ENCODE measurements around the gene SUFU. TPM values are rescaled to one million over a fixed set of nuclear protein-coding genes. Genes with fewer than 3 reads are reported as not detected.

SUFU gene
- total RNA-seq, 1 donor from 2014 or later = 8.9 TPM

DNA sequence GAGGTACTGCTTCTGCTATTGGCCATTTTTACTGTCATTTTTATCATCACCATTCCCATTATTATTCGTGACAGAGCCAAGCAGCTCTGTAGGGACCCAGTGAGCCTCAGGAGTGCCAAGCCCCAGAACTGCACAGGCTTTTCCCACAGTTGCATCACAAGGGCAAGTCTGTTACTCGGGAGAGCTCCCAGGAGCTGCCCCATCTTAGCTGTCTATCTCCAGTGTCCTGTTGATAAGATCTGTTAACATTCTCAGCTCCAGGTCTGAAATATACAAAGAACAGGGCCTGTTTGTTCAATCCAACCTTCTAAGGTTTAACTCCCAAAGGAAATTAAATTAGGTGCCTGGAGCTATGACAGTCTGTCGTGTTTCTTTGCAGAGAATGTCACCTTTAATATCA lies 120.3 kb downstream of the SUFU start:
- H3K27me3 ChIP-seq (ENCODE audit: control insufficient read depth, insufficient read depth, low read length) = no peaks in the 10 kb centered on the region
- no peak overlapping the region for H3K4me3 ChIP-seq (ENCODE audit: low read depth, low read length)
- H3K36me3 ChIP-seq (ENCODE audit: control insufficient read depth, insufficient read depth, low read length) = no peaks in the 10 kb centered on the region
- DNase-seq (ENCODE audit: low read depth) = no peak
- TF ChIP-seq, protein P1, sequence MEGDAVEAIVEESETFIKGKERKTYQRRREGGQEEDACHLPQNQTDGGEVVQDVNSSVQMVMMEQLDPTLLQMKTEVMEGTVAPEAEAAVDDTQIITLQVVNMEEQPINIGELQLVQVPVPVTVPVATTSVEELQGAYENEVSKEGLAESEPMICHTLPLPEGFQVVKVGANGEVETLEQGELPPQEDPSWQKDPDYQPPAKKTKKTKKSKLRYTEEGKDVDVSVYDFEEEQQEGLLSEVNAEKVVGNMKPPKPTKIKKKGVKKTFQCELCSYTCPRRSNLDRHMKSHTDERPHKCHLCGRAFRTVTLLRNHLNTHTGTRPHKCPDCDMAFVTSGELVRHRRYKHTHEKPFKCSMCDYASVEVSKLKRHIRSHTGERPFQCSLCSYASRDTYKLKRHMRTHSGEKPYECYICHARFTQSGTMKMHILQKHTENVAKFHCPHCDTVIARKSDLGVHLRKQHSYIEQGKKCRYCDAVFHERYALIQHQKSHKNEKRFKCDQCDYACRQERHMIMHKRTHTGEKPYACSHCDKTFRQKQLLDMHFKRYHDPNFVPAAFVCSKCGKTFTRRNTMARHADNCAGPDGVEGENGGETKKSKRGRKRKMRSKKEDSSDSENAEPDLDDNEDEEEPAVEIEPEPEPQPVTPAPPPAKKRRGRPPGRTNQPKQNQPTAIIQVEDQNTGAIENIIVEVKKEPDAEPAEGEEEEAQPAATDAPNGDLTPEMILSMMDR (IDR thresholded peaks at IDR 0.05; ENCODE audit: insufficient read depth, low read length, poor library complexity, severe bottlenecking) = no peak

DNA sequence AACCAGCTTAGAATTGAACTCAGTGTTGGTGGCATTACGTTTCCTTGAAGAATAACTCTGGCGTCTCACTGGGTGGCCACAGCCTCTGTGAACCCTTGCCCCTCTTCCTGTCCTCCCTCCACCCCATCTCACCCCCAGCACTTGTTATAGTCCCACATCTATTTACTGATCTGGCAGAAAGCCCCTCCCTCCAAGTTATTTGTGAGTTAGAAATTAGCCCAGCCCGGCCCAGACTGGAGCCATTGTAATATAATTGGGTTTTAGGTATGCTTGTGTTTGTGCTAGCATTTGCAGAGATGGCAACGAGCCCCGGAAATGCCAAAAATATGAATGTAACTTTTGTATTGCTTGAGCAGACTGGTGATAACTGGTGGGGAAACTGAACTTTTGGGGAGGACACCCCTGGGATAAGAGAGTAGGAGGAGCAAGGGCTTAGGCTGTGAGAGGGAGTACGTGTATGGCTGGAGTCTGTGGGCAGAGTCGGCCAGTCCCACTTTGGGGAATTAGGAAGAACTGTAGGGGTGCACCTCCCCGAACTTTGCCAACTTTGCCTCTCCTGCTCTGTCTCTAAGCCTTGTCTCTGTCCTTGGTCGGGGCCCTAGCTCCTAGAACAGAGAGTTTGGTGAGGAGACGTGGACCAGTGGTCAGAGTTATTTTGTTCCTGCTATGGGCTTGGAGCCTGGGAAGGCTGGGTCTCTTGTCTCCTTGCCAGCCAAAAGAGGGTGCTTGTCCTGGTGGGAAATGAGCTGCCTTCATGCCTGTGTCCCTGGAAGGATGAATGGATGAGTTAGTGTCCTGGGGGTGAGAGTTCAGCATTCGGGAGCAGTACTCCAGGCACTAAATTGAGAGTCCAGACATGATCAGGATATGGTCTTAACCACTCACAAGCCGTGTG lies 121.2 kb downstream of the SUFU start:
- no peaks in the 10 kb centered on the region for H3K36me3 ChIP-seq (ENCODE audit: control insufficient read depth, insufficient read depth, low read length)
- no peak for DNase-seq (ENCODE audit: low read depth)
- no peaks in the 10 kb centered on the region for H3K27me3 ChIP-seq (ENCODE audit: control insufficient read depth, insufficient read depth, low read length)
- H3K4me3 ChIP-seq (ENCODE audit: low read depth, low read length) = no peak overlapping the region
- TF ChIP-seq, protein P1 (IDR thresholded peaks at IDR 0.05; ENCODE audit: insufficient read depth, low read length, poor library complexity, severe bottlenecking) = no peak

DNA sequence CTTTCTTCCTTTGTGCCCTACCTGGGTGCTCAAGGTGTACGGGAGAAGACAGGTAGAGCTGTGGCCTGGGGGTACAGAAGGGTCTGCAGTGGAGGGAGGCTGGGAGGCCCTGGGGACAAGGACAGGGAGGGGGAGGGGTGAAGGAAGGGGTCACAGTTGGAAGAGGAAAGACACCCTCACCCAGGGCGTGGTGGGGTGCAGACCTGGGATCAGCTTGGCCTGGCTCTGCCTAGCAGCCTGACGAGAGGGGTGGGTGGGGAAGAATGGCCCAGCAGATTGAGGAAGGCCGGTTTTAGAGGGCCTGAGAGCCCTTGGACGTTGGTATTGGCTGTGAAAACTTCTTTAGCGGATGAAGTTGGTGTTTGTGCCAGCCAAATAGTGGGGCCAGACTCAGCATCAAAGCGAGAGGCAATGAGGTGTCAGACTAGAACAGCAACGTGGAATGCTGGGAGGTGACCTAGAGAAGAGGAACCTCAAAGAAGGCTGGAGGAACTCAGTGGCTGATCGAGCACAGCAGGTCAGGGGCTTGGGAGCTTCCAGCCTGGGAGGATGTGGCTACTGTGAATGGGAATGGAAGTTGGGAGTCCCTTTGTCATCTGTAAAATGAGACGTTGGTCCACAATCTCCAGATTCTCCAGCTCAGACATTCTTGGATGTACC lies 122.4 kb downstream of the SUFU start:
- TF ChIP-seq, protein P1 (IDR thresholded peaks at IDR 0.05; ENCODE audit: insufficient read depth, low read length, poor library complexity, severe bottlenecking) = no peak
- DNase-seq (ENCODE audit: low read depth) = no peak
- H3K36me3 ChIP-seq (ENCODE audit: control insufficient read depth, insufficient read depth, low read length) = no peaks in the 10 kb centered on the region
- H3K4me3 ChIP-seq (ENCODE audit: low read depth, low read length) = no peak overlapping the region
- no peaks in the 10 kb centered on the region for H3K27me3 ChIP-seq (ENCODE audit: control insufficient read depth, insufficient read depth, low read length)

DNA sequence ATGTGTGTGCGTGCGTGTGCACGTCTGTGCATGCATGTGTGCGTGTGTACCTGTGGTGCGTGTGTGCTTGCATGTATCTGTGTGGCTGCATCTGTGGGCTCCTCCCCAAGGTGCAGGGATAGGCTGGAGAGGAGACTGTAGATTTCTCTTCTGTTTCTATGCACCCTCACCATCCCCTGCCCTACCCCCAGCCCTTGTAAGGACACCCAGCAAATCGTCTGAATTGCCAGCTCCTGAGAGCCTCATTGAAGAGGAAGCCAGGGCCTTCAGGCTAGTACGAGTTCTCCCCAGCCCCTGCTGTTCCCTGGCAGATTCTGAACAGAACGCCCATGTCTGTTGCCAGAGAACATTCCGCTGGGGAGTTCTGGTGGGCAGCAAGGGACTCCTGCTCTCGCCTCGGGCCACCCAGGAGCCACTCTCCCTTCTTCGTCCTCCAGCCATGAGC lies 123.5 kb downstream of the SUFU start:
- H3K27me3 ChIP-seq (ENCODE audit: control insufficient read depth, insufficient read depth, low read length) = no peaks in the 10 kb centered on the region
- TF ChIP-seq, protein P1 (IDR thresholded peaks at IDR 0.05; ENCODE audit: insufficient read depth, low read length, poor library complexity, severe bottlenecking) = no peak
- H3K36me3 ChIP-seq (ENCODE audit: control insufficient read depth, insufficient read depth, low read length) = no peaks in the 10 kb centered on the region
- no peak for DNase-seq (ENCODE audit: low read depth)
- H3K4me3 ChIP-seq (ENCODE audit: low read depth, low read length) = no peak overlapping the region

DNA sequence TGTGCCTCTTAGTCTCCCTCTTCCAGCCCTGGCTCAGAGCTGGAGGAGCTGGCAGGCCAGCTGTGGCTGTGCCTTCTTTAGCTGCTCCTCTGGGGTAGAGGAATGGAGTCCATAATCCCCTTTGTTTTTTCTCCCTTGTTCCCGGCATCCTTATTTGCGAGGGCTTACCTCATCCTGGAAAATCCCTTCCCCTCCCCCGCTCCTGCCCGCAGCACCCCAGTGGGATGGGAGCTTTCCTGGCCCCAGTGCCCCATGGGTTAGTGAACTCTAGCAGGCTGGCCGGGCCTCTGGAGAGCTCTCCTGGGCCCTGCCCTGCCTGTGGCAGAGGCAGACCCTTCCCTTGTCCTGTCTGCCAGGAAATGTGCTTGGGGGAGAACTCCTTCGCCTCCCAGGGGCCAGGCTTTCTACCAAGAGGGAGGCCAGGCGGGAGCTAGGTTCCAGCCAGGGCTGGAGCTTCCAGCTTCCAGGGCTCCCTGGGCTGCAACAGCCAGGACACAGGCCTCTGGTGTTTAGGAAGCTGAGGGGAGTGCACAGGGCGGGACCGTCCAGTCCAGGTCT lies 124.0 kb downstream of the SUFU start:
- no peak overlapping the region for H3K4me3 ChIP-seq (ENCODE audit: low read depth, low read length)
- DNase-seq (ENCODE audit: low read depth) = no peak
- no peaks in the 10 kb centered on the region for H3K36me3 ChIP-seq (ENCODE audit: control insufficient read depth, insufficient read depth, low read length)
- H3K27me3 ChIP-seq (ENCODE audit: control insufficient read depth, insufficient read depth, low read length) = no peaks in the 10 kb centered on the region
- TF ChIP-seq, protein P1 (IDR thresholded peaks at IDR 0.05; ENCODE audit: insufficient read depth, low read length, poor library complexity, severe bottlenecking) = no peak

All from kidney epithelial cell (primary cell).